ENCODE measurements around the gene SLC51B.

GRCh38 chr15:65081270-65081669 lies 36.1 kb downstream of the SLC51B start:
- TF ChIP-seq CTCF (conservative IDR thresholded peaks at IDR 0.05; ENCODE audit: low read length) = no peak
- no peak for TF ChIP-seq EZH2phosphoT487 (IDR thresholded peaks at IDR 0.05; ENCODE audit: borderline replicate concordance)
